GM18499 (cell line): Measurements from ENCODE around the gene FBLN1.
"Not testable (repeated sequence)": the region's sequence is repeated elsewhere in the genome, so short reads cannot be mapped to it uniquely, and the experiment has no call there.

ENCODE experiments used
- ATAC-seq: cut with Tn5 transposase; IDR thresholded peaks from one replicate; pipeline ENCODE4 v1.9.1; 2021; ENCODE audit warnings: moderate number of reproducible peaks; ENCODE audit not compliant: insufficient read depth, unreplicated experiment

Gene FBLN1

GRCh38 chr22:45525480-45525879, 22.8 kb downstream of the FBLN1 start:
- no peak for ATAC-seq

GRCh38 chr22:45526281-45526680, 23.6 kb downstream of the FBLN1 start:
- no peak for ATAC-seq

DNA sequence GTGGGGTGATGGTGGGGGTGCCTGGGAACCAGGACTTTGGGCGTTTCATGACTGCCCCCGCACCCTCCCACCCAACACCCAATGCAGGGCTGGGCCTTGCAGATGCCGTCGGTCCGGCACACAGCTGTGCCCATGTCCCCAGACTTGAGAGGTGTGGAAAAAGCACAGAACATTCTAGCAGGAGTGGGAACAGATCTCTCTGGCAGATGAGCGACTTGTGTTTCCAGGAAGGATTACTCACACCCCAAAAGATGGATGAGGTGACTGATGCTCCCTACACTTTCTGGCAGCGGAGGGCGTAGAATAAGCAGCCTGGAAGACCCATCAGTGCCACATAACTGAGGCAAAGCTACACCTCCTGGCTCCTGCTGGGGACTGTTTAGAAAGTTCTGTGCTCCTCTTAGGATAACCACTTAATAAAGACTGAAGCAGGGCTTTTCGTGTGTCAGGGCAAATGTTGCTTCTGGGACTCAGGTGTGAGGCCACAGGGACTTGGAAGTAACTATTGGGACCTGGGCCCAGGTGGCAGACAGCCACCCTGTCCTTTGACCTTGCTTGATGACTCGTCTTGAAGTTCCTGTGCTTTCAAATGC, 24.2 kb downstream of the FBLN1 start:
- ATAC-seq = no peak

GRCh38 chr22:45527456-45527855, 24.8 kb downstream of the FBLN1 start:
- no peak for ATAC-seq

DNA sequence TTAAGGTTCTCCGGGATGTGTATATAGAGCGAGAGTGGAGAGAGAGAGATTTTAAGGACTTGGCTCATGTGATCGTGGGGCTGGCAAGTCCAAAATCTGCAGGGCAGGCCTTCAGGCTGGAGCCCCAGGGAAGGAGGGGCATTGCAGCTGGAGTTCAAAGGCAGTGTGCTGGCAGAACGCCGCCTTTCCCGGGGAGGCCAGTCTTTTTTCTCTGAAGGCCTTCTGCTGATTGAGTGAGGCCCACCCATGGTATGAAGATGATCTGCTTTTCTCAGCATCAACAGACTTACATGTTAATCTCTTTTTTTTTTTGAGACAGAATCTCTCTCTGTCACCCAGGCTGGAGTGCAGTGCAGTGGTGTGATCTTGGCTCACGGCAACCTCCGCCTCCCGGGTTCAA, 25.4 kb downstream of the FBLN1 start:
- ATAC-seq = no peak

DNA sequence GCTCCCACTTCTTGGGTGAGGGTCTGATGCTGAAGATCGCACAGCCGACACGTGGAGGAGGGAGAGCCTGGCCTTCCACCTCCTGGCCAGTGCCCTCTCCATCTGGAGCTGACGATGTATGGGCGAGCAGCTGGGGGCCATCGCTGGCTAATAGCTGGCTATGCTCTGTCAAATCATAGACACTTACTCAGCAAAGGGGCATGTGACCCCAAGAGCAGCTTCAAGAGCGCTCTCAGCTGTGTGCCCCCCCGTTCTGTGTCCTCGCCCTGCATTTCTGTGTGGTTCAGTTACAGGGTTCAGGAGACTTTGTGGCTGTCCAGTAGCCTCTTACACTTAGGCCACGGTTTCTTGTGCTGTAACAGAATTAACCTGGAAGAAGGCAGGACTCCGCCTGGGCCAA, 26.4 kb downstream of the FBLN1 start:
- no peak for ATAC-seq

GRCh38 chr22:45529971-45530575, 27.4 kb downstream of the FBLN1 start:
- ATAC-seq = no peak

DNA sequence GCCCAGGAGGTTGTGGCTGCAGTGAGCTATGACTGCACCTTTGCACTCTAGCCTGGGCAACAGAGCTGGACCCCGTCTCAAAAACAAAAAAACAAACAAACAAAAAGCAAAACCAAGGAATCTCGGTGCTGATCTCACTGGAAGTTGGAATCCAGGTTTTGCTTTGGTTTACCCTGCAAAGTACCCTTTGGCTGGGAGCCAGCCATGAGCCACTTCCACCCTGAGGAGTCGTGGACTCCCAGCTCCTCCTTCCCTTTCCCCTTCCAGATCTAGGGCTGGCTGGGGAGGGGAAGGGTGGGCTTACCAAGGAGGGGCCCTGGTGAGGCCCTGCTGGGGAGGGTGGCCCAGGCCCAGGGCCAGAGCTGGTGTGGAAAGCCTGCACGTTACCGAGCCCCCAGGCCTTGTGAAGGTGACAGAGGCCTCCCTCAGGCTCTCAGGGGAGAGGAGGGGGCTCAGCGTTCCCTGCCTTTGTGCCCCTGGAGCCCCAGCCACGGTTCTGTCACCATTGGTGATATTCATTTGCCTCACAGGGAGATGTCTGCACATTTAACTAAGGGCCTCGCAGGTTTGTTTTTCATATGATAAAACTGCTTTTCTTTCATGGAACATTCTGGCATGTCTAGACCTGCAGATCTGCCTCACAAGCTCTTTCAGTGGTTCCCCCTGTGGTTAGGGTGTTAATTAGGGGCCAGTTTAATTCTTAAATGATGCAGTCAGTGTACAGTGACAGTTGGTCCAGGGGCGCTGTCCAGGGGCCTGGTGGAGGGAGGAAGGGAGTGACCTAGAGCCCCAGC, 29.0 kb downstream of the FBLN1 start:
- no peak for ATAC-seq

DNA sequence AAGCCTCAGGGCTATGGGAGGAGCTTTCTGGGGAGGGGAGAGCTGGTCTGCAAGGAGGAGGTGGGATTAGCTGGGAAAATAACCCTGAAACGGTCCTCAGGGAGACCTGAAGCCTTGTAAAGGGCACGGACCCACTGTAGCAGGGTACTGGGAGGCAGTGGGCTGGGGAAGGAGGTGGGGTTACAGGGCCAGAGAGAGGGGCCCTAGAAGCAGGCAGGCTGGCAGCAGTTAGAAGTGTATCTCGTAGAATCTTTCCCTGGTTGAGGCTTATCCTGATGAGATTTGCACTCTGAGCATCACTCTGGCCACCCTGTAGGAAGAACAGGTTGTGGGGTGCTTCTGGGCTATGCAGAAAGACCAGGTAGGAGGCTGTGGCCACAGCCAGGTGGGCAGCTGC, 29.6 kb downstream of the FBLN1 start:
- no peak for ATAC-seq

DNA sequence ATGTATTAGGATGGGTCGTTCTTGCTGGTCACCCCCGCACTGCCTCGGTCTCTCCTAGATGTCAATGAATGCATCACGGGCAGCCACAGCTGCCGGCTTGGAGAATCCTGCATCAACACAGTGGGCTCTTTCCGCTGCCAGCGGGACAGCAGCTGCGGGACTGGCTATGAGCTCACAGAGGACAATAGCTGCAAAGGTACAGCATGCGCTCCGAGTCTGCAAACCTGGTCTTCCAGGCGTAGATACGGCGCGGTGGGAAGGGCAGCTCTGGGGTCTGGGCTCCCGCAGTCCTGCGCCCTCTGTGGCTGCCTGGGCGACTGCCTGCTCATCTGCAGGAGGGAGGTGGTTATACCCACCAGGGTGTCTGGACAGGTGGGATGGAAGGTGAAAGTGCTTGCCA, 31.0 kb downstream of the FBLN1 start:
- ATAC-seq = no peak

GRCh38 chr22:45534339-45535192, 31.9 kb downstream of the FBLN1 start:
- ATAC-seq = no peak

GRCh38 chr22:45535290-45535689, 32.6 kb downstream of the FBLN1 start:
- no peak for ATAC-seq

GRCh38 chr22:45535835-45536234, 33.2 kb downstream of the FBLN1 start:
- not testable (repeated sequence) for ATAC-seq

DNA sequence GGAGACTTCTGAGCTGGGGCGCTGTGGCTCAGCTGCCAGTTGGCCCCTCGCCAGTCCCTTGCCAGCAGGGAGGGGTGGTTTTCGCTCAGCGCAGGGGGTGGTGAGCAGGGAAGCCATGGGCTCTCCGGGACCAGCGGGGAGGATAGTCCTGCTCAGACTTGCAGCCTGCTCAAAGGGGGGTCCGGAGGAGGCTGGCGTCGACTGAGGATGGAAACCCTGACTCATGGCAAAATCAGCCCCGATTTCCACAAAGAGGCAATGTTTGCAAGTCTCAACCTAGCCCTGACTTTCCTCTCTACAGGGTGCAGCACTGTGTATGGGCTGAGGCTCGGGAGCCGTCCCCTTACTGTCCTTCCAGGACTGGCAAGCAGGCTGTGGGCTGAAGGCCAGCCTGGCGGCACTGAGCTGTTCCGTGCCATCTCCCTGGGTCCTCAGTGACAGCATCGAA, 35.1 kb downstream of the FBLN1 start:
- no peak for ATAC-seq

GRCh38 chr22:45538281-45538680, 35.6 kb downstream of the FBLN1 start:
- ATAC-seq = no peak

- no peak for ATAC-seq
These were observed 37.4 kb downstream of the FBLN1 start for GRCh38 chr22:45540122-45540521.

DNA sequence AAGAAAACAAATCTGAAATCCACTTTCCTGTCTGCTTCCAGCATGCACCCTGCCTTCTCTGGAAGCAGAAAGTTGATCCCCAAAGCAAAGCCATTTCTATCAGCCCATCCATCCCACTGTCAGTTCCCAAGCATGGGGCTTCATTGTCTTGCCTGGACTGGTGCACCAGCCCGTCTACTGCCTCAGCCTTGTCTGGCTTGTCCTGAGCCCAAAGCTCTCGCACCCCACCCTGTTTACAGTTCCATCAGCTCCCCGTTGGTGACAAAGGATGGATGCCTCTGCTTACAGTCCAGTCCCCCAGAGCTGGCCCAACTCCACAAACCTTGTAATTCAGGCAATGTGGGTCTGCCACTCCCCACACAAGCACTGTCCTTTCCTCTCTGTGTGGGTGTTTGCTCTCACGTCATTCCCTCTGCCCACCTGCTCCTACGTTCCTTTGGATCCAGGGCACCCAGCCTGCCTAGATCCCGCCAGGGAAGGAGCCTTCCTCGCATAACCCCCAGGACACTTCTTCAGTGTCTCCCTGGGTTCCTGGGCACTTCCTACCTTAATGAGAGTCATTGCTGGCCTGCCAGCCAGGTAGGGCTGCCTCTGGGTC, 38.8 kb downstream of the FBLN1 start:
- ATAC-seq = no peak

DNA sequence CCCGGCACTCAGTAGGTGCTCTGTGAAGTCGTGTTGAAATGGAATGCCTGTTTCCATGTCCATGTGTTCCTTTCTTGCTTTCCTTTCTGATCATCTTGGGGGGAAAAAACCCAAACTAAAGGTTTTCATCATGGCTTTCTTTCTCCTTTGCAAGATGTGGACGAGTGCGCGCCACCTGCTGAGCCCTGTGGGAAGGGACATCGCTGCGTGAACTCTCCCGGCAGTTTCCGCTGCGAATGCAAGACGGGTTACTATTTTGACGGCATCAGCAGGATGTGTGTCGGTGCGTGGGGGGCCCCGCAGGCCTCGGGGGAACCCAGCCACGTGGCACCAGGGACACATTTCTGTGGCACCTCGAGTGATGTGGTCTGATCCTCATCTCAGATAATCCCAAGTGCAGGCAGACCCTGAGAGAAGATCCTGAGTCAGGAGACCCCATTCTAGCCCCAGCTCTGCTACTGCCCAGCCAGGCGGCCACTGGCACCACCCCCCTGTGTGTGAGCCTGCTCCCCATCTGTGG, 39.4 kb downstream of the FBLN1 start:
- no peak for ATAC-seq

- not testable (repeated sequence) for ATAC-seq
These were observed 40.1 kb downstream of the FBLN1 start for GRCh38 chr22:45542736-45543135.

DNA sequence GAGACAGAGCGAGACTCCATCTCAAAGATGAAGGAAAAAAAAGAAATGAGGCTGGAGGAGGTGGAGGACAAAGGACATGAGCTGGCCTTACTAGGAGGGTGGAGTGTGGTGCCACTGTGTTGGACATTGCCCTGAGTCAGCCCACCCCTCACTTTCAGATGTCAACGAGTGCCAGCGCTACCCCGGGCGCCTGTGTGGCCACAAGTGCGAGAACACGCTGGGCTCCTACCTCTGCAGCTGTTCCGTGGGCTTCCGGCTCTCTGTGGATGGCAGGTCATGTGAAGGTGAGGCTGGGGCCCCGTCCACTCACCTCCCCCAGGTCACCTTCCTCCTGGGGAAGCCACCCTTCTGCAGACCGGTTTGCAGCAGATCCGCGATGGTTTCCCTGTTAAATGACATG, 40.6 kb downstream of the FBLN1 start:
- ATAC-seq = no peak
